Measurements from ENCODE around the gene MEAF6.
"Not testable (repeated sequence)": the region's sequence is repeated elsewhere in the genome, so short reads cannot be mapped to it uniquely, and the experiment has no call there.

- not testable (repeated sequence) for TF ChIP-seq CTCF (IDR thresholded peaks at IDR 0.05; ENCODE audit: insufficient read depth, low read length, poor library complexity, severe bottlenecking); EZH2phosphoT487 (conservative IDR thresholded peaks at IDR 0.05; ENCODE audit: low read length)
These were observed 11.8 kb downstream of the MEAF6 start for GRCh38 chr1:37502791-37503190.
